ENCODE measurements around the gene NDFIP2.

DNA sequence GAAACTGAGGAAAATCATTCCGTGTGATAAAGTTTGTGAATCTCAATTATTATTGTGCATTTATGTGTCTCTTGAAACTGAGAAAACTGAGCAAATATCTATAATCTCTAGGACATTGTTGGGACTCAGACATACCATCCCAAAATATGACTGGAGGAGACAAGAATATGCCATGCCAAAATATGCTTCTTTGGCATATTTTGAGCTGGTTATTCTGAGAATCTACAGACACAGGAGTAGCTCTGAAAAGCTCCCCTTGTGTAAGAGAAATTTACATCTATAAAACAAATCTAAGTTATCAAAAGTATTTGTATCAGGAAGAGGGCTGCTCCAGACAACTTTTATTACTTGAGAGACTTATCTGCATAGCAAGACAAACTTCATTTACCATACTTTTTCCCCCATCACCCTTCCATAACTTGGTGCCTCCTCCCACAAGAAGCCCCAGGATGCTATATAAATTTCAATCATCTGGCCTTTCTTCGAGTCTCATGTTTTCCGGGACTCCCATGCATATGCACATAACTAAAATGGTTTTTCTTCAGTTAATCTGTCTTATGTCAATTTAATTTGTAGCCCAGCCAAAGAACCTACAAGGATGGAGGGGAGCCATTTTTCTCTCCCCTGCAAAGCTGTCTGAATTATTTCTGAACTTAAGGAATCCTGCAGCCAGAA, 28.6 kb upstream of the NDFIP2 start:
- TF ChIP-seq SP1 (IDR thresholded peaks at IDR 0.05; ENCODE audit: low read depth) = no peak
- TF ChIP-seq, protein P1, sequence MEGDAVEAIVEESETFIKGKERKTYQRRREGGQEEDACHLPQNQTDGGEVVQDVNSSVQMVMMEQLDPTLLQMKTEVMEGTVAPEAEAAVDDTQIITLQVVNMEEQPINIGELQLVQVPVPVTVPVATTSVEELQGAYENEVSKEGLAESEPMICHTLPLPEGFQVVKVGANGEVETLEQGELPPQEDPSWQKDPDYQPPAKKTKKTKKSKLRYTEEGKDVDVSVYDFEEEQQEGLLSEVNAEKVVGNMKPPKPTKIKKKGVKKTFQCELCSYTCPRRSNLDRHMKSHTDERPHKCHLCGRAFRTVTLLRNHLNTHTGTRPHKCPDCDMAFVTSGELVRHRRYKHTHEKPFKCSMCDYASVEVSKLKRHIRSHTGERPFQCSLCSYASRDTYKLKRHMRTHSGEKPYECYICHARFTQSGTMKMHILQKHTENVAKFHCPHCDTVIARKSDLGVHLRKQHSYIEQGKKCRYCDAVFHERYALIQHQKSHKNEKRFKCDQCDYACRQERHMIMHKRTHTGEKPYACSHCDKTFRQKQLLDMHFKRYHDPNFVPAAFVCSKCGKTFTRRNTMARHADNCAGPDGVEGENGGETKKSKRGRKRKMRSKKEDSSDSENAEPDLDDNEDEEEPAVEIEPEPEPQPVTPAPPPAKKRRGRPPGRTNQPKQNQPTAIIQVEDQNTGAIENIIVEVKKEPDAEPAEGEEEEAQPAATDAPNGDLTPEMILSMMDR (IDR thresholded peaks at IDR 0.05 in 2 of 3, conservative IDR thresholded peaks at IDR 0.05 in 1 of 3; ENCODE audit: borderline replicate concordance in 1 of 3, insufficient read depth in 1 of 3, low read depth in 2 of 3, low read length in 2 of 3) = no peak
- TF ChIP-seq SRF (IDR thresholded peaks at IDR 0.05; ENCODE audit: low read depth) = no peak

Data from HCT116 (cell line).